Keratinocyte (primary cell): ENCODE measurements around the gene RTBDN. TPM values are rescaled to one million over a fixed set of nuclear protein-coding genes. Genes with fewer than 3 reads are reported as not detected.
A peak's percentile ranks its signal among the peaks of the same experiment; 100 is the strongest.

Source experiments
- DNase-seq: peaks from one replicate; pipeline ENCODE4 v3.0.0-alpha.2; 2011; ENCODE audit warnings: low read depth, missing footprints, low spot score
- FAIRE-seq: peaks from 2 replicates; lab custom pipeline; 2011; peaks lifted over from hg19 to GRCh38; lab: Jason Lieb, UNC
- H2AFZ ChIP-seq: 2 replicates; pipeline ENCODE4 v1.6.0; 2012; ENCODE audit warnings: low read length, control low read depth, inconsistent platforms; ENCODE audit not compliant: control insufficient read depth
- H3K27ac ChIP-seq: 2 replicates; pipeline ENCODE4 v1.5.1; 2011; ENCODE audit warnings: low read length; ENCODE audit not compliant: control insufficient read depth, insufficient read depth
- H3K27me3 ChIP-seq: 3 replicates; pipeline ENCODE4 v1.6.0; 2011; ENCODE audit warnings: low read length; ENCODE audit not compliant: control insufficient read depth, insufficient read depth; ENCODE audit errors: extremely low read depth
- H3K36me3 ChIP-seq, 2 experiments: 2 replicates in 1 of 2; 3 replicates in 1 of 2; pipeline ENCODE4 v1.5.1; 2011; ENCODE audit warnings: low read length in 2 of 2, mild to moderate bottlenecking in 1 of 2; ENCODE audit not compliant: control insufficient read depth in 2 of 2, insufficient read depth in 2 of 2; ENCODE audit errors: extremely low read depth in 1 of 2
- H3K4me1 ChIP-seq: 3 replicates; pipeline ENCODE4 v1.5.1; 2011; ENCODE audit warnings: low read length; ENCODE audit not compliant: control insufficient read depth, insufficient read depth; ENCODE audit errors: extremely low read depth
- H3K4me2 ChIP-seq: 3 replicates; pipeline ENCODE4 v1.6.0; 2011; ENCODE audit warnings: low read depth, low read length; ENCODE audit not compliant: control insufficient read depth, insufficient read depth; ENCODE audit errors: extremely low read depth
- H3K4me3 ChIP-seq, 3 experiments: fragments of 200-600 bp in 1 of 3; sonication (generic) in 1 of 3; 2 replicates in 2 of 3; 3 replicates in 1 of 3; pipeline ENCODE4 v1.5.1; 2011 to 2016; ENCODE audit warnings: low read length in 3 of 3, mild to moderate bottlenecking in 3 of 3, control low read depth in 2 of 3, inconsistent platforms in 1 of 3, low read depth in 1 of 3, mixed read lengths in 1 of 3, mixed run types in 1 of 3, moderate library complexity in 1 of 3; ENCODE audit not compliant: control insufficient read depth in 2 of 3, insufficient read depth in 2 of 3; ENCODE audit errors: extremely low read depth in 1 of 3
- H3K79me2 ChIP-seq: 2 replicates; pipeline ENCODE4 v1.6.0; 2012; ENCODE audit warnings: low read length; ENCODE audit not compliant: control insufficient read depth, insufficient read depth
- H3K9ac ChIP-seq: 3 replicates; pipeline ENCODE4 v1.6.0; 2011; ENCODE audit warnings: low read length; ENCODE audit not compliant: control insufficient read depth, insufficient read depth; ENCODE audit errors: extremely low read depth
- H3K9me1 ChIP-seq: 3 replicates; pipeline ENCODE4 v1.6.0; 2011; ENCODE audit warnings: low read length; ENCODE audit not compliant: control insufficient read depth, insufficient read depth; ENCODE audit errors: extremely low read depth
- H3K9me3 ChIP-seq: 2 replicates; pipeline ENCODE4 v1.5.1; 2012; ENCODE audit warnings: low read depth, low read length; ENCODE audit not compliant: control insufficient read depth
- H4K20me1 ChIP-seq: 3 replicates; pipeline ENCODE4 v1.6.0; 2011; ENCODE audit warnings: low read length; ENCODE audit not compliant: control insufficient read depth, insufficient read depth; ENCODE audit errors: extremely low read depth
- EZH2 ChIP-seq: IDR thresholded peaks from one replicate; pipeline ENCODE4 v1.6.1; 2012; ENCODE audit warnings: inconsistent platforms, mild to moderate bottlenecking, low read length, moderate library complexity
- dilution Hi-C: fragments of 300-500 bp; cut with MboI; formaldehyde crosslinking; loops from one replicate; pipeline ENCODE4 v1.7.0; 2020; ENCODE audit warnings: low sequenced_read_pairs; ENCODE audit not compliant: extremely low pct_ligation_motif_present
- polyA plus RNA-seq, 5 experiments: library from polyadenylated mRNA; depleted of rRNA in 3 of 5; stranded (reverse) in 3 of 5; stranded (forward) in 1 of 5; unstranded in 1 of 5; fragments of >200 nt; gene quantifications; 1 replicate in 1 of 5; 2 replicates in 3 of 5; 3 replicates in 1 of 5; pipeline versions ENCODE4 v1.2.1 to v1.2.3, GENCODE V29; 2011 to 2012; ENCODE audit warnings: missing spikeins in 2 of 5, low read depth in 1 of 5, low replicate concordance in 1 of 5
- TF ChIP-seq, protein P1 (sequence below), 3 experiments: IDR thresholded peaks in 1 of 3; conservative IDR thresholded peaks in 1 of 3; optimal IDR thresholded peaks in 1 of 3; 2 replicates in 2 of 3; 3 replicates in 1 of 3; pipeline versions ENCODE3 to v1.5.1; 2011; ENCODE audit warnings: low read length in 3 of 3, mild to moderate bottlenecking in 3 of 3, moderate library complexity in 2 of 3, control low read depth in 1 of 3, inconsistent platforms in 1 of 3; ENCODE audit not compliant: insufficient read depth in 2 of 3; ENCODE audit errors: extremely low read depth in 1 of 3

RTBDN gene
- polyA plus RNA-seq, 1 donor (not counting 4 experiments of a cell fraction or from before 2014, with no cell fraction given) = not detected

DNA sequence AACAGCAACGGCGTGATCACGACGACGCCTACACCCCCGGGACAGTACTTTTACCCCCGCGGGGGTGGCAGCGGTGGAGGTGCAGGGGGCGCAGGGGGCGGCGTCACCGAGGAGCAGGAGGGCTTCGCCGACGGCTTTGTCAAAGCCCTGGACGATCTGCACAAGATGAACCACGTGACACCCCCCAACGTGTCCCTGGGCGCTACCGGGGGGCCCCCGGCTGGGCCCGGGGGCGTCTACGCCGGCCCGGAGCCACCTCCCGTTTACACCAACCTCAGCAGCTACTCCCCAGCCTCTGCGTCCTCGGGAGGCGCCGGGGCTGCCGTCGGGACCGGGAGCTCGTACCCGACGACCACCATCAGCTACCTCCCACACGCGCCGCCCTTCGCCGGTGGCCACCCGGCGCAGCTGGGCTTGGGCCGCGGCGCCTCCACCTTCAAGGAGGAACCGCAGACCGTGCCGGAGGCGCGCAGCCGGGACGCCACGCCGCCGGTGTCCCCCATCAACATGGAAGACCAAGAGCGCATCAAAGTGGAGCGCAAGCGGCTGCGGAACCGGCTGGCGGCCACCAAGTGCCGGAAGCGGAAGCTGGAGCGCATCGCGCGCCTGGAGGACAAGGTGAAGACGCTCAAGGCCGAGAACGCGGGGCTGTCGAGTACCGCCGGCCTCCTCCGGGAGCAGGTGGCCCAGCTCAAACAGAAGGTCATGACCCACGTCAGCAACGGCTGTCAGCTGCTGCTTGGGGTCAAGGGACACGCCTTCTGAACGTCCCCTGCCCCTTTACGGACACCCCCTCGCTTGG, 42.1 kb downstream of the RTBDN start:
- no peaks in the 10 kb centered on the region for H3K36me3 ChIP-seq
- H3K9me3 ChIP-seq = no peaks in the 10 kb centered on the region
- peak overlapping the region; percentile 99 for H3K4me2 ChIP-seq
- FAIRE-seq (no peak), DNase-seq (no peak)
- H4K20me1 ChIP-seq = peaks cover 11% of the 10 kb centered on the region
- H3K9me1 ChIP-seq = no peaks in the 10 kb centered on the region
- no peak overlapping the region for H2AFZ ChIP-seq
- peaks cover 35% of the 10 kb centered on the region for H3K4me1 ChIP-seq
- H3K9ac ChIP-seq = peak overlapping the region; percentile 97
- H3K27ac ChIP-seq = peak overlapping the region; percentile 98
- peak overlapping the region; percentile 73 to 95 (median 94) for H3K4me3 ChIP-seq
- dilution Hi-C loops = no loop called here
- TF ChIP-seq, protein P1, sequence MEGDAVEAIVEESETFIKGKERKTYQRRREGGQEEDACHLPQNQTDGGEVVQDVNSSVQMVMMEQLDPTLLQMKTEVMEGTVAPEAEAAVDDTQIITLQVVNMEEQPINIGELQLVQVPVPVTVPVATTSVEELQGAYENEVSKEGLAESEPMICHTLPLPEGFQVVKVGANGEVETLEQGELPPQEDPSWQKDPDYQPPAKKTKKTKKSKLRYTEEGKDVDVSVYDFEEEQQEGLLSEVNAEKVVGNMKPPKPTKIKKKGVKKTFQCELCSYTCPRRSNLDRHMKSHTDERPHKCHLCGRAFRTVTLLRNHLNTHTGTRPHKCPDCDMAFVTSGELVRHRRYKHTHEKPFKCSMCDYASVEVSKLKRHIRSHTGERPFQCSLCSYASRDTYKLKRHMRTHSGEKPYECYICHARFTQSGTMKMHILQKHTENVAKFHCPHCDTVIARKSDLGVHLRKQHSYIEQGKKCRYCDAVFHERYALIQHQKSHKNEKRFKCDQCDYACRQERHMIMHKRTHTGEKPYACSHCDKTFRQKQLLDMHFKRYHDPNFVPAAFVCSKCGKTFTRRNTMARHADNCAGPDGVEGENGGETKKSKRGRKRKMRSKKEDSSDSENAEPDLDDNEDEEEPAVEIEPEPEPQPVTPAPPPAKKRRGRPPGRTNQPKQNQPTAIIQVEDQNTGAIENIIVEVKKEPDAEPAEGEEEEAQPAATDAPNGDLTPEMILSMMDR (optimal IDR thresholded peaks at IDR 0.05 in 1 of 3, IDR thresholded peaks at IDR 0.05 in 1 of 3, conservative IDR thresholded peaks at IDR 0.05 in 1 of 3; ENCODE audit: extremely low read depth in 1 of 3, insufficient read depth in 2 of 3, low read length in 3 of 3) = no peak
- TF ChIP-seq EZH2 = no peak
- H3K27me3 ChIP-seq = no peaks in the 10 kb centered on the region
- H3K79me2 ChIP-seq = peaks cover 19% of the 10 kb centered on the region

DNA sequence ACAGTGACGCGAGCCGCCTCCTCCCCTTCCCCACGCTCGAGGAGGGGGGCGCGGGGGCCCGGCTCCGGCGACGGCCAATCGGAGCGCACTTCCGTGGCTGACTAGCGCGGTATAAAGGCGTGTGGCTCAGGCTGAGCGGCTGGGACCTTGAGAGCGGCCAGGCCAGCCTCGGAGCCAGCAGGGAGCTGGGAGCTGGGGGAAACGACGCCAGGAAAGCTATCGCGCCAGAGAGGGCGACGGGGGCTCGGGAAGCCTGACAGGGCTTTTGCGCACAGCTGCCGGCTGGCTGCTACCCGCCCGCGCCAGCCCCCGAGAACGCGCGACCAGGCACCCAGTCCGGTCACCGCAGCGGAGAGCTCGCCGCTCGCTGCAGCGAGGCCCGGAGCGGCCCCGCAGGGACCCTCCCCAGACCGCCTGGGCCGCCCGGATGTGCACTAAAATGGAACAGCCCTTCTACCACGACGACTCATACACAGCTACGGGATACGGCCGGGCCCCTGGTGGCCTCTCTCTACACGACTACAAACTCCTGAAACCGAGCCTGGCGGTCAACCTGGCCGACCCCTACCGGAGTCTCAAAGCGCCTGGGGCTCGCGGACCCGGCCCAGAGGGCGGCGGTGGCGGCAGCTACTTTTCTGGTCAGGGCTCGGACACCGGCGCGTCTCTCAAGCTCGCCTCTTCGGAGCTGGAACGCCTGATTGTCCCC, 42.9 kb downstream of the RTBDN start, which contains the start of gene JUNB:
JUNB (plus strand) TSS at position 142 of the 706 bp plus-strand sequence; CDS start at position 428, 286 bp downstream.
- peaks cover 19% of the 10 kb centered on the region for H3K79me2 ChIP-seq
- H2AFZ ChIP-seq = no peak within 1 kb of the TSS
- no peaks in the 10 kb centered on the region for H3K9me3 ChIP-seq
- FAIRE-seq (no peak), DNase-seq (no peak)
- peaks cover 42% of the 10 kb centered on the region for H3K4me1 ChIP-seq
- H3K27me3 ChIP-seq = no peaks in the 10 kb centered on the region
- no peaks in the 10 kb centered on the region for H3K9me1 ChIP-seq
- H3K9ac ChIP-seq = peak within 1 kb of the TSS; percentile 97
- peaks cover 11% of the 10 kb centered on the region for H4K20me1 ChIP-seq
- peak within 1 kb of the TSS; percentile 99 for H3K4me2 ChIP-seq
- TF ChIP-seq, protein P1 (optimal IDR thresholded peaks at IDR 0.05 in 1 of 3, IDR thresholded peaks at IDR 0.05 in 1 of 3, conservative IDR thresholded peaks at IDR 0.05 in 1 of 3; ENCODE audit: extremely low read depth in 1 of 3, insufficient read depth in 2 of 3, low read length in 3 of 3) = no peak
- no peak for TF ChIP-seq EZH2
- peak within 1 kb of the TSS; percentile 98 for H3K27ac ChIP-seq
- peak within 1 kb of the TSS; percentile 73 to 95 (median 94) for H3K4me3 ChIP-seq
- dilution Hi-C loops = no loop called here
- no peaks in the 10 kb centered on the region for H3K36me3 ChIP-seq
